ENCODE results near the gene FLRT1.
"Not testable (repeated sequence)": the region's sequence is repeated elsewhere in the genome, so short reads cannot be mapped to it uniquely, and the experiment has no call there.

The FLRT1 gene

DNA sequence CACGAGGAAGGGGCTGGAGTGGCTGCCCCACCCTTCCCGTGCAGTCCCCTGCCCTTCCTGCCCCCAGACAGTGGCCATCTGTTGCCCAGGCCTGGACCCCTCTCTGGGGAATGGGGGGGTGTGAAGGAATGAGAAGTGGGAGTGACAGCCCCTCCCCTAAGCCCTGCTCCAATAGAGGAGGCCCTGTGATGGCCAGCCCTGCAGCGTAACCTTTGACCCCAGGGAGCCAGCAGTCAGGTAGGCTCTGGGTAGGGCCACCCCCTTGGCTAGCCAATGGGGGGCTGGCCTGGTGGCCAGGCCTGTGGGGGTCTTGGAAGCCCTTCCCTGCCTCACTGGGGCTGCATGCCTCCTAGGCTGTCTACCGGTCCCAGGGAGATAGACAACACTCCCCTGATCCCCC, 6.6 kb downstream of the FLRT1 start:
- no peak for DNase-seq (ENCODE audit: low spot score)
- in situ Hi-C loops (cut with MboI; ENCODE audit: low sequenced_read_pairs, unreplicated experiment): no loop called here
- TF ChIP-seq, protein P1, sequence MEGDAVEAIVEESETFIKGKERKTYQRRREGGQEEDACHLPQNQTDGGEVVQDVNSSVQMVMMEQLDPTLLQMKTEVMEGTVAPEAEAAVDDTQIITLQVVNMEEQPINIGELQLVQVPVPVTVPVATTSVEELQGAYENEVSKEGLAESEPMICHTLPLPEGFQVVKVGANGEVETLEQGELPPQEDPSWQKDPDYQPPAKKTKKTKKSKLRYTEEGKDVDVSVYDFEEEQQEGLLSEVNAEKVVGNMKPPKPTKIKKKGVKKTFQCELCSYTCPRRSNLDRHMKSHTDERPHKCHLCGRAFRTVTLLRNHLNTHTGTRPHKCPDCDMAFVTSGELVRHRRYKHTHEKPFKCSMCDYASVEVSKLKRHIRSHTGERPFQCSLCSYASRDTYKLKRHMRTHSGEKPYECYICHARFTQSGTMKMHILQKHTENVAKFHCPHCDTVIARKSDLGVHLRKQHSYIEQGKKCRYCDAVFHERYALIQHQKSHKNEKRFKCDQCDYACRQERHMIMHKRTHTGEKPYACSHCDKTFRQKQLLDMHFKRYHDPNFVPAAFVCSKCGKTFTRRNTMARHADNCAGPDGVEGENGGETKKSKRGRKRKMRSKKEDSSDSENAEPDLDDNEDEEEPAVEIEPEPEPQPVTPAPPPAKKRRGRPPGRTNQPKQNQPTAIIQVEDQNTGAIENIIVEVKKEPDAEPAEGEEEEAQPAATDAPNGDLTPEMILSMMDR (IDR thresholded peaks at IDR 0.05; ENCODE audit: borderline replicate concordance, control extremely low read depth, extremely low read depth, insufficient read depth, missing control alignments): no peak

GRCh38 chr11:64043545-64043944, 7.8 kb downstream of the FLRT1 start:
- DNase-seq (ENCODE audit: low spot score): no peak
- in situ Hi-C loops (cut with MboI; ENCODE audit: low sequenced_read_pairs, unreplicated experiment): no loop called here
- TF ChIP-seq, protein P1 (IDR thresholded peaks at IDR 0.05; ENCODE audit: borderline replicate concordance, control extremely low read depth, extremely low read depth, insufficient read depth, missing control alignments): no peak

DNA sequence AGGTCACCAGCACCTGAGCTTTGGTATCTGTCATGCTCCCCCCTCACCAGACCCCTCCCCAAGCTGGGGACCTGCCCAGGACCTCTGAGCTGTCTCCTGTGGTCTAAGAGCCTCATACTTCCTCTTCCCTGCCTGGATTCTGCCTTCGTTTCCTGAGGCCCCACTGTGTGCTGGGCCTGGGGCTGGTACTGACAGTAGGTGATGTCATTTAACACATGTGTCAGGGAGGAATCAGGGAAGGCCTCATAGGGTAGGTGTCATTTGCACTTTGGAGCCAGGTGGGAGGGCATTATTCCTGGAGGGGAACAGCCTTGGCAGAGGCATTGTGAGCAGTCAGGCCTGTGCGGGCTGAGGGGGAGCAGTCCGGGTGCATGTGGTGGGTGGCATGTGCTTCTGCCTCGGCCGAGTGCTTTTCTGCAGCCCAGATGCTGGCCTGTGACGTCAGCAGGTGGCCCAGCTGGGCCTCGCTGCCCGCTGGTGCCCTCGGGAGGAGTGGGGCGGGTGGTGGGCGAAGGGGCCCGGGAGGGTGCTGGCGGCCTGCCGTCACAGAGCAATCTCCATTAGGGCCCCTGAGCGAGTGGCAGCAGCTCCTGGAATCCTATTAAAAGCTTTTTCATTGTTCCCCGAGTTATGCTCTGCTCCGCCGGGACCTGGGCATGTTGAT, 9.1 kb downstream of the FLRT1 start:
- in situ Hi-C loops (cut with MboI; ENCODE audit: low sequenced_read_pairs, unreplicated experiment): no loop called here
- DNase-seq (ENCODE audit: low spot score): no peak
- TF ChIP-seq, protein P1 (IDR thresholded peaks at IDR 0.05; ENCODE audit: borderline replicate concordance, control extremely low read depth, extremely low read depth, insufficient read depth, missing control alignments): no peak

DNA sequence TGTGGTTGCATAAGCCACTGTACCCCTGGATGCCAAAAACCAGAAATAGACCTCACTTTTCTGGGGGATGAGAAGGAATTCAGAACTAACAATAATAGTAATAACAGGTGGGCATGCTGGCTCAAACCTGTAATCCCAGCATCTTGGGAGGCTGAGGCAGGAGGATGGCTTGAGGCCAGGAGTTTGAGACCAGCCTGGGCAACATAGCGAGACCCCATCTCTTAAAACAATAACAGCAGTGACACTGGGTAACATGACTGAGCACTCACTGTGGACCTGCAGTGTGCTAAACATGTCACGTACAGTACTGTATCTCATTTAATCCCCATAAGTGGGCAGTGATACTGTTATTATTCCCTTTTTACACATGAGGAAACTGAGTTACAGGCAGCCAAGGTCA, 10.0 kb downstream of the FLRT1 start:
- DNase-seq (ENCODE audit: low spot score): no peak
- in situ Hi-C loops (cut with MboI; ENCODE audit: low sequenced_read_pairs, unreplicated experiment): no loop called here
- TF ChIP-seq, protein P1 (IDR thresholded peaks at IDR 0.05; ENCODE audit: borderline replicate concordance, control extremely low read depth, extremely low read depth, insufficient read depth, missing control alignments): no peak

DNA sequence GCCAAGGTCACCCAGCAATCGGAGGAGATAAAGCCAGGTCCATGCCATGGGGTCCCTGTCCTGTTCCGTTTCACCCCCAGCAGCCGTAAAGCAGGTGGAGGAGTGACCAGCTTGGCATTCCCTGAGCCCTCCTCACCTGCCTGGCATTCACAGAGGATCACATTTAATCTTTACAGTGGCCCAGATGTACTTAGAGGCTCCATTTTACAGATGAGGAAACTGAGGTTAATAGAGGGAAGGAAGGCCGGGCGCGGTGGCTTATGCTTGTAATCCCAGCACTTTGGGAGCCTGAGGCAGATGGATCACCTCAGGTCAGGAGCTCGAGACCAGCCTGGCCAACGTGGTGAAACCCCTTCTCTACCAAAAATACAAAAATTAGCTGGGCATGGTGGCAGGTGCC, 11.6 kb downstream of the FLRT1 start:
- in situ Hi-C loops (cut with MboI; ENCODE audit: low sequenced_read_pairs, unreplicated experiment); DNase-seq (ENCODE audit: low spot score): not testable (repeated sequence)

DNA sequence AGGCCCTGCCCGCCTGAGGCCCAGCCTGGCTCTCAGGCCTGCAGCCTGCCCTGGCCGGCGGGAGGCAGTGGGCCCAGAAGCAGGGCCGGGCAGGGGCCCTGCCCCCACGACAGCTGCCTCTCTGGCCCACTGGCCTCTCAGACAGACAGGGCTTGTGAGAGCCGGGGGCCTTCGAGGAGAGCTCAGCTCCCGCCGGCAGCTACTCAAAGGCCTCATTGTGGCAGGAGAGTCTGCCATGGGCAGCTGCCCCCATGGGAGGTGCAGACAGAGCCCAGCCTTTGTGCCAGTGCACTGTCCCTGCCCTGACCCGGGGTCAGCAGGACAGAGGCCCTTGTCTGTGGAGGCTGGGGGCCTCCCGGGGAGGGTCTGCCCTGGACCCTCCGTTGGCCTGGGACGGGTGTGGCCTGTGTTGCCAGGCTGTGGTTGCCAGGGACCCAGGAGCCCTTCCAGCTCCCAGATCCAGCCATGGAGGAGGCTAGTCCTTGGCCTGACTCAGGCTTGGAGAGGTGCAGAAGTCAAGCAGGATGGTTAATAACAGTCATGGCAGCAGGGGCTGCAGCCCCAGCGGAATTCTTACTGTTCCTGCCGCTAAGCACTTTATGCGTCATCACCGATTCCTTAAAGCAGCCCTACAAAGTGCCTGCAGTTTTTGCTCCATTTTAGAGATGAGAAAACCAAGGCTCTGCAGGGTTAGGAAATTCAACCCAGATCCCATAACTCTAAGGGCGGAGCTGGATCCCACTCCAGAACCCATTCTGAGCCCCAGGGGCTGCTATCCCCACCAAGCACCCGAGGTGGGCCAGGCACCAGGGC, 12.5 kb downstream of the FLRT1 start:
- in situ Hi-C loops (cut with MboI; ENCODE audit: low sequenced_read_pairs, unreplicated experiment): no loop called here
- TF ChIP-seq, protein P1 (IDR thresholded peaks at IDR 0.05; ENCODE audit: borderline replicate concordance, control extremely low read depth, extremely low read depth, insufficient read depth, missing control alignments): no peak
- DNase-seq (ENCODE audit: low spot score): no peak

DNA sequence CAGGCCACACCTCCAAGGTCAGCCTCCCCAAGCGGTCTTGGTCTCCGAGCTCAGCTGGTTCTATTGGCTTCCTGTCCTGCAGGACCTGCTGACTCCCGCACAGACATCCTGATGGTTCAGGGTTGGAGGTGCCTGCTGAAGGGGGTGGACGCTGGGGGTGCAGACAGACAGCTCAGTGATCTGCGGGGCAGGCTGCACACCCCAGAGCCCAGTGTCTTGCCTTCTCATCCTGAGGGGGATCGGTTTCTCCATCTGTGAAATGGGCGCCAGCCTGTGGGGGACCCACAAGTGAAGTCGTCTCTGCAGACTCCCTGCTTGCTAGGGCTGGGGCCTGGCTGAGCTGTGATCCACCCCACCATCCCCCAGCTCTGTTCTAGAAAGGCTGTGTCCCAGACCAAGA, 13.8 kb downstream of the FLRT1 start:
- no peak for DNase-seq (ENCODE audit: low spot score)
- TF ChIP-seq, protein P1 (IDR thresholded peaks at IDR 0.05; ENCODE audit: borderline replicate concordance, control extremely low read depth, extremely low read depth, insufficient read depth, missing control alignments): no peak
- in situ Hi-C loops (cut with MboI; ENCODE audit: low sequenced_read_pairs, unreplicated experiment): no loop called here

All from GM13976 (cell line).